Measurements from ENCODE around the gene WDR73.
"Not testable (repeated sequence)": the region's sequence is repeated elsewhere in the genome, so short reads cannot be mapped to it uniquely, and the experiment has no call there.

The WDR73 gene

DNA sequence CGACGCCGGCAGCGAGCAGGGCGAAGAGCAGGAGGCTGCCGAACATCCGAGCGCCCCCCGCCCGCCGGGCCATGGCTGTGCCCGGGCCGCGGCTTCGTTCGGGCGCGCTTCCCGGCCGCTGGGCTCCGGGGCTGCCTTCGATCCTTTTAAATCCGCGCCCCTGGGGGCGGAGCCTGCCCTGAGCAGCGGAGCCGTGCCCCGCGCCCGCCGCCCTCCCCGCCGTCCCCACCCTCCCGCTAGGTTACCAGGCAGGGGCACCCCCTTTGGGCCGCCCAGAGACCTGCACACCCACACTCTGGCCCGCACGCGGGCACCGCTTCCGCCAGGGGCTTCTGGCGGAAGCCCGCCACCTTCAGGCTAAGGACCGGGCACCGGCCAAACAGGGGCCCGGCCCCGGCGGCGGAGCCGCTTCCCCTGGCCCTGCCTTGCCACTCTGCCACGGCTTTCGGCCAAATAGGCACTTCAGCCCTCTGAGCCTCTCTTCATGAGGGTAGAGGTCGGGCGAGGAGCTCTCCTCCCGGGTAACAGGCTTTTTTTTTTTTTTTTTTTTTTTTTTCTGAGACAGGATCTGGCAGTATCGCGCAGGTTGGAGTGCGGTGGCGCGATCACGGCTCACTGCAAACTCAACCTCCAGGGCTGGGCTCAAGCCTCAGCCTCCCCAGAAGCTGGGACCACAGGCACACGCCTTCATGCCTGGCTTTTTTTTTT is 4.2 kb upstream of the WDR73 start, which contains the start of gene NMB:
TSS of gene NMB (minus strand) at position 120 of the 708 bp plus-strand sequence. CDS start at position 73, 47 bp downstream.
- FAIRE-seq, result no peak
- DNase-seq (ENCODE audit: low spot score), result peak; percentile 63

DNA sequence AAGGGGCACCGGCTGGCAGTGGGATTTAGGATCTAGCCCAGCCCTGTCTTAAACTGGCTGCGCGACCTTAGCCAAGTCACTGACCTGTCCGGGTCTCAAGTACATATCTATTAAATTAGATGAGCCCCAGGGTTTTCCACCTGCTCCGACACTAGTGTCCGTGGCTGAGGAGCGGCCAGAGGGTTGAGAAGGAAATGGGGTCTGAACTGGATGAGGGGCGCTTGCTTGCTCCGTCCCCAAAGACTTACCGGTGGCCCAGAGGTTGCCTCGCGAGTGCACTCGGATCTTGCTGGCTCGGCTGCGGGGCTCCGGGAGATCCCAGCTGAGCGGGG is 3.6 kb upstream of the WDR73 start:
- no peak for DNase-seq (ENCODE audit: low spot score)
- no peak for FAIRE-seq

DNA sequence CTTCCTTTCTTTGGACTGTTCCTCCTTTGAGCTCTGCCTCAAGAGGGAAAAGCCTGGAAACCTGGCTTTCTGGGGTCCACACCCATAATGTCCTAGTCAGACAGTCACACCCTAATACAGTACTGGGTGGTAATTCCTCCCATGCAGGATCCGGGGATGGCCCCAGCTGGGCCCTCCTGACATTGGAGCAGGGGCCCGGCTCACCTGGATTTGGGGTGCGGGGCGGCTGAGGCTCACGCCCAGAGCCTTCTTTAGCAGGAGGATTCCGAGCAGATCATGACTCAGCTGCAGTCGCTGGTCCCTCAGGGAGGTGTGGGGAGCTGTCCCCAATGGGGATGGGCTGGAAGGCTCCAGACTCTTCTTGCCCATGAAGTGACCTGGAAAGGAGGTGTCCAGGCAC is 2.9 kb upstream of the WDR73 start:
- DNase-seq (ENCODE audit: low spot score) (no peak), FAIRE-seq (no peak)

DNA sequence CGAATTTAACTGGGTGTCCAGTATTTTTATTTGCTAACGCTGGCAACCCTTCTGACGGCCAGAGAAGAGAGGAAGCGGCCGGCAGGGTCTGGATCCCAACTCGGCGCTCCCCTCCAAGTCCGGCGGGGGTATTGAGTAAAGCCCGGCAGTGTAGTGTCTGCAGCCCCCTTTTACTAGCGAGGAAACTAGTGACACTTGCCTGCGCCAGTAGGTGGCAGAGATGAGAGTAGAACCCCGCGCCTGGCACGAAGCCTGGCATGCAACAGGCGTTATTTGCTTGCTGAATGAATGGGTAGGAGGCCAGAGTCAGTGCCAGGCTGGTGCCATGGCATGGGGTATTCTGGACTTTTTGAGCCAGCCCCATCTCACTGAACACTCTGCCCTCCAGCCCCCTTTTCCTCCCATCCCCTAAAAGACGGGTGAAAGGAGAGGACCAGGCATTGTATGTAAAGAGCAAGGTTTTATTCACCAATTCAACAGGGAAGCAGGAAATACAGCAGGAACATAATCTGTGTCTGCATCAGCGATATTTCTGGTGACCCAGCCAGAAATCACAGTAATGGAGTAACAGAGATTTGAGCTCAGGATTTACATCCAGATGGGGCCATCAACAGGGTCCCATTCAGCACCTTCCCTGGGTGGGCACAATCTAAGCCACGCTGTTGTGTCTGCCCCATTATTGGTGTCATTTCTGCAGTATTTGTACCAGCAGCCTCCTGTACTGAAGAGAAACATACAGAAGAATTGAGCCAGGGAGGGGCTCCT is 788 bp upstream of the WDR73 start:
- DNase-seq (ENCODE audit: low spot score) (peak; percentile 84), FAIRE-seq (no peak)

DNA sequence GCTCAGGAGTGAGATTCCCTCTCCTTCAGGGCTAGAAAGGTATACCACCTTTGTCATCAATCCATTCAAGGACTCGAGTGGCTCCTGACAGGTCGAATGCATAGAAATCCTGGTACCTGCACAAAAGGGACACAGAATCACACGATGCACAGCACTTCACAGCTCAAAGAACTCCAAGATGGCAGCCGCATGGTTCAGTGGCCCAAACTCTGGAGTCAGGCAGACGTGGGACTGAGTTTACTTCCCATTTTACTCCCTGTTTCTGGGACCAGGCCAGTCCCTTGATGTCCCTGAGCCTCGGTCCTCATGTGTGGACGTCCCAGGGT is 536 bp downstream of the WDR73 start:
- FAIRE-seq (no peak), DNase-seq (ENCODE audit: low spot score) (no peak)

DNA sequence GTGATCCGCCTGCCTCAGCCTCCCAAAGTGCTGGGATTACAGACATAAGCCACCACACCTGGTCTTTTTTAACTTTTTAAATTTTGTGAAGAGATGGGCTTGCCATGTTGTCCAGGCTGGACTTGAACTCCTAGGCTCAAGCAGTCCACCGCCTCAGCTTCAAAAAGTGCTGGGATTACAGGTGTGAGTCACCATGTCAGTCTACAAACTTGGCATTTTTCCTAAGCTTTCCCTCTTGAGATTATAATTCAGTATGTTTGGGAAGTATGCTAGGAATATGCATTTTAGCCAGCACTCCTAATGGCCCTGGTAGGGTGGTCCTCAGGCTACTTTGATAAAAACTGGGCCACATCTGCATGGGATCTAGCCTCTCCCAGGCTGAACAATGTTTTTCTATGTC is 4.4 kb downstream of the WDR73 start:
- no peak for DNase-seq (ENCODE audit: low spot score)
- no peak for FAIRE-seq

DNA sequence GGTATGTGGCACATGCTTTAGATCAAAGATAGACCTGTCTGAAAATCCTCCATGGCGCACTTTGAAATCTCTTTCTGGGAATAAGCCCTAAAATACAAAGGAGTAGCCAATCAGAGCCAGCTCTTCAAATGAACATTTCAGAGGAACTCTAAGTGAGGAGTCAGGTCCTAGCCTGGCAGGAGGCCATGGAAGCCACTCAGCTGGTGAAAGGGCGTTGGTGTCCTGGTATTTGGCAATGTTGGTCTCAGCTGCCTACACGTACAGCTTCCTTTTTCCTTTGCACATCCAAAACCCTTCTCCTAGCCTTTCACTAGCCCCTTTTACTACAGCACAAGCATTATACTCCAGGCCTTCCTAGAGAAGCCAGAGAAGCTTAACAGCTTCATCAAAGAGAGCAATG is 5.5 kb downstream of the WDR73 start:
- DNase-seq (ENCODE audit: low spot score), result no peak
- no peak for FAIRE-seq

DNA sequence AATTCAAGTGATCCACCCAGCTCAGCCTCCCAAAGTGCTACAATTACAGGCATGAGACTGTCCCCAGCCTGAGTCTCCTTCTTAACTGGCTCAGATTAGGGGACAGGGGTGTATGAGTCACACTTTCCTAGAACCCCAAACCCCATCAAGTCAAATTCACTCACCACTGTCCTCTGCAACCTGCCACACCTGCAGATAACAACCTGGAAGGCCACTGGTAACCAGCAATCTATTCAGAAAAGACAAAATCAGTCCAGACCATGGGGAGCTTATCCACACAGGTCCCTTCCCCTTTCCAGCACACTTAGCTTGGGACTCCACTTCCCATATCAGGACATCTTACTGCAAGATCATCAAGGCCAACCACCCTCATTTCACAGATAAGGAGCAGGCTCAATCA is 6.4 kb downstream of the WDR73 start:
- DNase-seq (ENCODE audit: low spot score) (no peak), FAIRE-seq (no peak)

DNA sequence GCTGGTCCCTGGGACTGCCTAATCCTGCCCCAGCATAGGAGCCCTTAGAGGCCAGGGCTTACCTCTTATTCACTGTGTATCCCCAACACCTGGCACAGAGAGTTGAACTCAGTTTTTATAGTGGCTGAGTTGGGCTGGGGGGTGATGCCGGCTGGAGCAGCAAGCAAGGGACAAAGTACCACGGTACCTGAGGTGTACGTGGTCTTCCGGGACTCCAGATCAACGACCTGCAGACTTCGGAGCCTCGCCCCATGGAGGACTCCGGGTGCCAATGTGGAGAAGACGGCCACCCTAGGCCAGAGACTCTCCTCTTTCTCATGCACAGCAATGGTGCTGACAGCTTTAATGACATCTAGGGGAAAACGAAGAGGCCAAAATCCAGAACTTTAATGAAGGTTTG is 8.1 kb downstream of the WDR73 start:
- DNase-seq (ENCODE audit: low spot score), result no peak

DNA sequence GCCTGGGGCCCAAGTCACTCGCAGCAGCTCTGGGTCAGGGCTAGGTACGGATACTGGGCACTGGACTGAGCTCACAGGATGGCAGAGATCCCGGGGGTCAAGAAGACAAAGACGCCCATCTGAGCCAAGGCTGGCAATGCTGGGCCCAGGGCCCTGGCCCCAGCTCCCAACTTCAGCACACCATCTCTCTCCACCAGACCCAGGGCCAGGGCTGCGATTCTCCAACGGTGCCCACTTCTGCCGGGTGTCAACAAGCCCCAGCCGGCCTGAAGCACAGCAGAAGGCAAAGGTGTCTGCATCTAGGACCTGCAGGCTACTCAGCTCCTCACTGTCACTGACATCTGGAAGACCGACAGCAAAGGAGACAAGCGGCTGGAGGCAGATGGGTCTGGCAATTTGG is 8.6 kb downstream of the WDR73 start:
- DNase-seq (ENCODE audit: low spot score), result no peak
- no peak for FAIRE-seq

More for the DNA sequence above, 8.1 kb downstream of the WDR73 start:
- no peak for FAIRE-seq

DNA sequence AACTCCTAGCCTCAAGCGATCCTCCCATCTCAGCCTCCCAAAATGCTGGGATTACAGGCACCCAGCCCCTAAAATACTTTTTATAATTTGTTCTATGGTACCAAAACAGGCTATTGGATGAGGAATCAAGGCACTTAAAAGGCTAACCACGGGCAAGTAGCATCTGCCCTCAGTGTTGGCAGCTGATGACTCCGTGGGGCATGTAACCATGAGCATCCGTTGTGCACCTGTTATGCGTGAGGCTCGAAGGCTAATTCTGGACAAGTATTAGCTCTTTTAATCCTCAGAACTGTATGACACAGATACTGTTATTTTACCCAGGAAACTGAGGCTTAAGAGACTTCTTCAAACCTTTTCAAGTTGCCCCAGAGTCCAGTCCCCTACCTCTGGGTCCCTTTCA is 10.2 kb downstream of the WDR73 start:
- no peak for FAIRE-seq
- DNase-seq (ENCODE audit: low spot score), result no peak

DNA sequence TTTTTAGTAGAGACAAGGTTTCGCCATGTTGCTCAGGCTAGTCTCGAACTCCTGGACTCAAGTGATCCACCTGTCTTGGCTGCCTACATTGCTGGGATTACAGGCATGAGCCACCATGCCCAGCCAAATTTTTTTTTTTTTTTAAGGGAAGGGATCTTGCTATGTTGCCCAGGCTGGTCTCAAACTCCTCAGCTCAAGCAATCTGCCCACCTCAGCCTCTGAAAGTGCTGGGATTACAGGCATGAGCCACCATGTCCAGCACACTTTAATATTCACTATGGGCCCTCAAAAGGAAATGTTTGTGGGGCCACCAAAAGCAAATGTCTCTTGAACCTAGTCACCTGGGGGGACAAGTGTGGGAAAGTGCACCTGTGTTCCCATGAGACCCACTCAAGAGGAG is 11.4 kb downstream of the WDR73 start:
- FAIRE-seq; DNase-seq (ENCODE audit: low spot score): not testable (repeated sequence)

DNA sequence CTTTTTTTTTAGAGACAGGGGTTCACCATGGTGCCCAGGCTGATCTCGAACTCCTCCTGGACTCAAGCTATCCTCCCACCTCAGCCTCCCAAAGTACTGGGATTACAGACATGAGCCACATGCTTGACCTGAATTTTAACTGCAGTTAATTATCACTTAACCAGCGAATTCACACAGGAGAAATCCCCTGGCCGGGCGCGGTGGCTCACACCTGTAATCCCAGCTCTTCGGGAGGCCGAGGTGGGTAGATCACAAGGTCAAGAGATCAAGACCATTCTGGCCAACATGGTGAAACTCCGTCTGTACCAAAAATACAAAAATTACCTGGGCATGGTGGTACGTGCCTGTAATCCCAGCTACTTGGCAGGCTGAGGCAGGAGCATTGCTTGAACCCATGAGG is 12.2 kb downstream of the WDR73 start:
- not testable (repeated sequence) for DNase-seq (ENCODE audit: low spot score); FAIRE-seq

DNA sequence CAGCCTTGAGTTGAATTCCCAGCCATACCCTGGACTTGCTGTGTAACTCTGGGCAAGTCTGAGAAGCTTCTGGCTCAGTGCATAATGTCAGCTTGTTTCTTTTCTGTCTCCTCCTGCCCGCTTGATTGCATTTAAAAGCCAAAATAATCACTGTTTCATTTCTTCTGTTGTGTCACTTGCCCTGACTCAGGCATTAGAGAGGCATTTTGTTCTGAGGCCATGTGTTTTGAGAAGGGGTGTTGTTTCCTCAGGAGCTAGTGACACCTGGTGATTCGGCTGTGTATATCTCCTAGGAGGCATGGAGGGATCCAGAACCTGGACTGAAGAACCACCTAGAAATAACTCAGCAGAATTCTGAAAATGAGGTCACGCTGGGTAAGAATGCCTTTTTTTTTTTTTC is 16.0 kb downstream of the WDR73 start:
- FAIRE-seq (no peak), DNase-seq (ENCODE audit: low spot score) (no peak)

DNA sequence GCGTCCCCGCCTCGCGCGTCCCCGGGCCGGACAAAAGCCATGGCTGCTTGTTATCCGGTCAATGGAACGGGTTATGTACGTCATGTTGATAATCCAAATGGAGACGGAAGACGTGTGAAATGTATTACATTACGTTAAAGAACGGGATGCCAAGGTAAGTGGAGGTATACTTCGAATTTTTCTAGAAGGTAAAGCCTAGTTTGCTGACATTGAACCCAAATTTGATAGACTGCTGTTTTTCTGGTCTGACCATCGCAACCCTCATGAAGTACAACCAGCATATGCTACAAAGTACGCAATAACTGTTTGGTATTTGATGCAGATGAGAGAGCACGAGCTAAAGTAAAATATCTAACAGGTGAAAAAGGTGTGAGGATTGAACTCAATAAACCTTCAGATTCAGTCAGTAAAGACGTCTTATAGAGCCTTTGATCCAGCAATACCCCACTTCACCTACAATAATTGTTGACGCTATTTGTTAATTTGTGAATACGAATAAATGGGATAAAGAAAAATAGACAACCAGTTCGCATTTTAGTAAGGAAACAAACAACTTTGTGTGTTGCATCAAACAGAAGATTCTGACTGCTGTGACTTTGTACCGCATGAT is 19.8 kb downstream of the WDR73 start:
- FAIRE-seq (no peak), DNase-seq (ENCODE audit: low spot score) (no peak)

DNA sequence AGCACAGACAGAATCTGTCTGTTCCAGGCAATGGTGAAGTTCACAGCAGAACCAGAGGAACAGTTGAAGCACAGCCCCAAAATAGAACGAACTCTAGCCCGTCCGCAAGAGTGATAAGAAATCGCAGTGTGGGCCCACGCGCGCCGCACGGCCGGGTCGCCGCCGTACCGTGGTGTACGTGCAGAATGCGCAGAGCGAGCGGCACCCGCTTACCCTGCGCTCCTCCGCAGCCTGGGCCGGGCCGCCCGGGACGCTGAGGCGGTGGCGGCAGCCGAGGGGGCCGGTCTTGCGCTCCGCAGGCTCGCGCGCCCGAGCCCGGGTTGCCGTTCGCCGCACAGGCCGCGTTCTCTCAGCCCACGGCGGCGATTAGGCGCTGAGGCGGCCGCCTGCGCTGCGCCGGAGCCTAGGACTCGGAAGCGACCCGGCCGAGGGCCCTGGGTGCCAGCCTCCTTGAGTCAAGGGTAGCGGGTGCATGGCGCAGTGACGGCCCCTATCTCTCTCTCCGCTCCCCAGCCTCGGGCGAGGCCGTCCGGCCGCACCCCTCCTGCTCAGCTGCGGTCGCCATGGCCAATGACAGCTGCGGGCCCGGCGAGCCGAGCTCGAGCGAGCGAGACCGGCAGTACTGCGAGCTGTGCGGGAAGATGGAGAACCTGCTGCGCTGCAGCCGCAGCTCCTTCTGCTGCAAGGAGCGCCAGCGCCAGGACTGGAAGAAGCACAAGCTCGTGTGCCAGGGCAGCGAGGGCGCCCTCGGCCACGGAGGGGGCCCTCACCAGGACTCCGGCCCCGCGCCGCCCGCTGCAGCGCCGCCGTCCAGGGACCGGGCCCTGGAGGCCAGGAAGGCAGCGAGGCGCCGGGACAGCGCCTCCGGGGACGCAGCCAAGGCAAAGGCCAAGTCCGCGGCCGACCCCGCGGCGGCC is 20.5 kb downstream of the WDR73 start:
- FAIRE-seq, result no peak
- no peak for DNase-seq (ENCODE audit: low spot score)

DNA sequence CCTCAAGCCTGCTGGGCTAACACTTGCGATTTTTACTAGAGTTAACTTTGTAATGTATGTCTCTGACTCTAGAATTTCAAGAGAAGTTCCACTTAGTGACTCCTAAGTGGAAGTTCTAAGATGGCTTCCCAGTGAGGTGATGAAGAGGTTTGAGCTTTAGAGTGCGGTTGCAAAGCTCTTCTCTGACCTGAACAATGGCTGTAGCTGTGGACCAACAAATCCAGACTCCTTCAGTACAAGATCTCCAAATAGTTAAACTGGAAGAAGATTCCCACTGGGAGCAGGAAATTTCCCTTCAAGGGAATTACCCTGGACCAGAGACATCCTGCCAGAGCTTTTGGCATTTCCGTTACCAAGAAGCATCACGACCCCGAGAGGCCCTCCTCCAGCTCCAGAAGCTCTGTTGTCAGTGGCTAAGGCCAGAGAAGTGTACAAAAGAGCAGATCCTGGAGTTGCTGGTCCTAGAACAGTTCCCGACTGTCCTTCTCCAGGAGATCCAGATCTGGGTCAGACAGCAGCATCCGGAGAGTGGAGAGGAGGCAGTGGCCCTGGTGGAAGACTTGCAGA is 22.3 kb downstream of the WDR73 start:
- FAIRE-seq (no peak), DNase-seq (ENCODE audit: low spot score) (no peak)

DNA sequence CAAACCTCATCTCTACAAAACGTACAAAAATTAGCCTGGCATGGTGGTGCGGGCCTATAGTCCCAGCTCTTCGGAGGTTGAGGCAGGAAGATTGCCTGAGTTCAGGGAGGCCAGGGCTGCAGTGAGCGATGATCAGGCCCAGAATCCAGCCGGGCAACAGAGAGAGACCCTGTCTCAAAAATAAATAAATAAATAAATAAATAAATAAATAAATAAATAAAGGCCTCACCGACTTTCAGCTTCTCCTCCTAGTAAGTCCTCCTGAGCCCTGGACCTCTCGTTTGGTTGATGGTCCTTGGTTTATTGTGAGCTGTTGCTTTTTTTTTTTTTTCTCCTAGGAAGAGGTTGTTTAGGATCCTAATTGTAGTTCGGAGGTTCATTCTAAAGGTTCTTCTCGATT is 25.1 kb downstream of the WDR73 start:
- DNase-seq (ENCODE audit: low spot score), result no peak
- FAIRE-seq, result no peak

DNA sequence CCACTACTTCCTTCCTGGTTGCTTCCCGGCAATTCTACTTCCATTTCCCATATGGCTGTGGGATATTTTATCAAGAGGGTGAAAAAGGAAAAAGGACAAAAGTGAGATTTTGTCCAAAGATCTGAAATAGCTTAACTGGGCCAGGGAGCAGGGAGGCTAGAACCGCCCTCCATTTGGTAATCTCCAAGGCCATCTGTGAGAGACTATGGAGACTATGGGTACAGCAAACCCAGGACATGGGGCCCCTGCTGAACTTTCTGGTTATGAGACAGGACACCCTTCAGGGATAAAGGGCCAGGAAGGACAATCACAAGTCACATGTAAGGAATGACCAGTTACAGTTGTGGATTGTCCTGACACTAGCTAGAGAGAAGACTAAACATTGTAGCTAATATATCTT is 29.0 kb downstream of the WDR73 start:
- FAIRE-seq (no peak), DNase-seq (ENCODE audit: low spot score) (no peak)

DNA sequence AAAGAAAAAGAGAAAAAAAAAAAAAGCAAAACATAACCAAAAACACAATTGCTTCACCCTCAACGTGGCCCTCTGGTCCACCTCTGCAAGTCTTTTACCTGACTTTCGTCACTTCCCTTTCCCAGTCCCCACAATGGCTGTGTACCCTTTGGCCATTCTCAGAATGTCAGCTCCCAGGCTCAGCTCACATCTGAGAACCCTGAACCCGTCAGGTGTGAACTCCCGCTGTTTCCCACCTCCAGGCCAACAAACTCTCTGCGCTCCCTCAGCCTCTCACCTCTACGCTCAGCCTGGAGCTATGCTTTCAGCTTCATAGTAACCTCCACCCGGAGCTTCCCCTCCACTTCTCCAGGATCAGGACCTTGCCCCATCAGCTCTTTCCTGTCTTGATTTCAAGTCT is 29.7 kb downstream of the WDR73 start:
- DNase-seq (ENCODE audit: low spot score), result no peak
- no peak for FAIRE-seq

DNA sequence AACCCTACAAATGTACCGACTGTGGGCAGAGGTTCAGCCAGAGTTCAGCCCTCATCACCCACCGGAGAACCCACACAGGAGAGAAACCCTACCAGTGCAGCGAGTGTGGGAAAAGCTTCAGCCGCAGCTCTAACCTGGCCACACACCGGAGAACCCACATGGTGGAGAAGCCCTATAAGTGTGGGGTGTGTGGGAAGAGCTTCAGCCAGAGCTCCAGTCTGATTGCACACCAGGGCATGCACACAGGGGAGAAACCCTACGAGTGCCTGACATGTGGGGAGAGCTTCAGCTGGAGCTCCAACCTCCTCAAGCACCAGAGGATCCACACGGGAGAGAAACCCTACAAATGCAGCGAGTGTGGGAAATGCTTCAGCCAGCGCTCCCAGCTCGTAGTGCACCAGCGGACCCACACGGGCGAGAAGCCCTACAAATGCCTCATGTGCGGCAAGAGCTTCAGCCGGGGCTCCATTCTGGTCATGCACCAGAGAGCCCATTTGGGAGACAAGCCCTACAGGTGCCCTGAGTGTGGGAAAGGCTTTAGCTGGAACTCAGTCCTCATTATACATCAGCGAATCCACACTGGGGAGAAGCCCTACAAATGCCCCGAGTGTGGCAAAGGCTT is 32.6 kb downstream of the WDR73 start:
- FAIRE-seq (no peak), DNase-seq (ENCODE audit: low spot score) (no peak)
